ENCODE measurements around the gene NT5M.
"Not testable (repeated sequence)": the region's sequence is repeated elsewhere in the genome, so short reads cannot be mapped to it uniquely, and the experiment has no call there.

NT5M gene

GRCh38 chr17:17303010-17303846, at the start of gene NT5M:
NT5M (plus strand) TSS chr17:17303373; CDS start chr17:17303551, 178 bp downstream.
- peak; percentile 81 for DNase-seq (ENCODE audit: low spot score)

- peak; percentile 70 for DNase-seq (ENCODE audit: low spot score)
Measured at GRCh38 chr17:17253406-17253805, 49.8 kb upstream of the NT5M start.

- no peak for DNase-seq (ENCODE audit: low spot score)
Measured at GRCh38 chr17:17254036-17254435, 49.1 kb upstream of the NT5M start.

- DNase-seq (ENCODE audit: low spot score) = not testable (repeated sequence)
Measured at GRCh38 chr17:17255689-17256088, 47.5 kb upstream of the NT5M start.

GRCh38 chr17:17256316-17256715, 46.9 kb upstream of the NT5M start:
- no peak for DNase-seq (ENCODE audit: low spot score)

GRCh38 chr17:17258011-17258410, 45.2 kb upstream of the NT5M start:
- no peak for DNase-seq (ENCODE audit: low spot score)

- no peak for DNase-seq (ENCODE audit: low spot score)
Measured at GRCh38 chr17:17258998-17259397, 44.2 kb upstream of the NT5M start.

GRCh38 chr17:17264430-17264829, 38.7 kb upstream of the NT5M start:
- no peak for DNase-seq (ENCODE audit: low spot score)

GRCh38 chr17:17269926-17270773, 33.0 kb upstream of the NT5M start:
- DNase-seq (ENCODE audit: low spot score) = peak; percentile 38

GRCh38 chr17:17275971-17276370, 27.2 kb upstream of the NT5M start:
- peak; percentile 2 for DNase-seq (ENCODE audit: low spot score)

- DNase-seq (ENCODE audit: low spot score) = not testable (repeated sequence)
Measured at GRCh38 chr17:17277431-17277830, 25.7 kb upstream of the NT5M start.

GRCh38 chr17:17279316-17279715, 23.9 kb upstream of the NT5M start:
- DNase-seq (ENCODE audit: low spot score) = peak; percentile 15

GRCh38 chr17:17280613-17281549, 22.3 kb upstream of the NT5M start, which contains the start of gene COPS3:
COPS3 (minus strand) TSS chr17:17281246; CDS start chr17:17281186, 60 bp downstream.
- DNase-seq (ENCODE audit: low spot score) = peak; percentile 98

- no peak for DNase-seq (ENCODE audit: low spot score)
Measured at GRCh38 chr17:17285951-17286350, 17.2 kb upstream of the NT5M start.

- no peak for DNase-seq (ENCODE audit: low spot score)
Measured at GRCh38 chr17:17289086-17289485, 14.1 kb upstream of the NT5M start.

- DNase-seq (ENCODE audit: low spot score) = no peak
Measured at GRCh38 chr17:17289701-17290100, 13.5 kb upstream of the NT5M start.

GRCh38 chr17:17295141-17295540, 8.0 kb upstream of the NT5M start:
- DNase-seq (ENCODE audit: low spot score) = no peak

GRCh38 chr17:17297217-17297616, 6.0 kb upstream of the NT5M start:
- no peak for DNase-seq (ENCODE audit: low spot score)

GRCh38 chr17:17298108-17298507, 5.1 kb upstream of the NT5M start:
- no peak for DNase-seq (ENCODE audit: low spot score)

- peak; percentile 70 for DNase-seq (ENCODE audit: low spot score)
Measured at GRCh38 chr17:17300624-17301568, 2.3 kb upstream of the NT5M start.

GRCh38 chr17:17301659-17302058, 1.5 kb upstream of the NT5M start:
- not testable (repeated sequence) for DNase-seq (ENCODE audit: low spot score)

All from hematopoietic multipotent progenitor cell treated with erythropoietin and hydrocortisone succinate and interleukin-3 and kit ligand, for 15 days (in vitro differentiated cells).